ENCODE measurements around the gene COL15A1.

- TF ChIP-seq ISX (CRISPR knock-in tag; conservative IDR thresholded peaks at IDR 0.05) (no peak), CTCF (CRISPR knock-in tag; IDR thresholded peaks at IDR 0.05) (no peak), MAX (IDR thresholded peaks at IDR 0.05) (no peak), SRSF1 (optimal IDR thresholded peaks at IDR 0.05; ENCODE audit: low read depth, low read length) (no peak)
These were observed 61.9 kb downstream of the COL15A1 start for GRCh38 chr9:99005651-99006050.
